Thyroid gland (tissue), 4 donors: ENCODE measurements around the gene DNAJC10.

ENCODE experiments used
- POLR2A ChIP-seq, 2 donors: fragments of 450-650 bp; IDR thresholded peaks; one replicate each; pipeline ENCODE4 v1.6.1; 2017; ENCODE audit warnings: antibody characterized with exemption in 2 of 2, mild to moderate bottlenecking in 2 of 2, moderate library complexity in 1 of 2
- TF ChIP-seq, protein P1 (sequence below), 6 experiments: fragments of 200-600 bp in 3 of 6; fragments of 450-650 bp in 3 of 6; sonication (generic) in 3 of 6; IDR thresholded peaks; one replicate each; pipeline ENCODE4 v1.5.1; 2016 to 2019; ENCODE audit warnings: antibody characterized with exemption in 6 of 6, mild to moderate bottlenecking in 2 of 6, inconsistent platforms in 1 of 6, moderate library complexity in 1 of 6

DNA sequence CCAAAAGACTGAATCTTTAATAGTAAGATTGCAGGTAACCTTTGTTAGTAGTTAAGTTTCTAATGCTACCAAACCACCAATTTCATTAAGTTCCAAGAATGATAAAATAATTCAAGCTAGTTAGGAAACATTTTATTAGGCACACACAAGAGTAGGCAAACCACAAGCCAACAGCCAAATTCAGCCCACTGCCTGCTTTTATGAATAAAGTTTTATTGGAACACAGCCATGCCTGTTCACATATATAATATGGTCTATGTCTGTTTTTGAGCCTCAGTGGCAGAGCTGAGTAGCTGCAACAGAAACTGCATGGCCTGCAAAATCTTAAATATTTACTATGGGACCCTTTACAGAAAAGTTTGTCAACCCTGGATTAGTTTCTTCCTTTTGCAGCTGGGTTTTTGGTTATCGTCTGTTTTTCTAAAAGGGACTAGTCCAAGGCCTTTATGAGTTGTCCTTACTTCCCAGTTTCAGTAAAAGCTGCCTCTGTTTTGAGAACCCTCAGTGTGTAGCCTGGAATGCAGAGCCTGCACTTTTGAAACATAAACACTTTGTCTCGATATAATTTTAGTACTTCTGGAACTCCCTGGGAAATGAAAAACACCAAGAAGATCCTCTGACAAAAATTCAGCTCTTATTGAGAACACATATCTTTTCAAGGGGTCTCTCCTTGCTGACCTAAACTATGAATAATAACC, 111.3 kb downstream of the DNAJC10 start:
- TF ChIP-seq, protein P1, sequence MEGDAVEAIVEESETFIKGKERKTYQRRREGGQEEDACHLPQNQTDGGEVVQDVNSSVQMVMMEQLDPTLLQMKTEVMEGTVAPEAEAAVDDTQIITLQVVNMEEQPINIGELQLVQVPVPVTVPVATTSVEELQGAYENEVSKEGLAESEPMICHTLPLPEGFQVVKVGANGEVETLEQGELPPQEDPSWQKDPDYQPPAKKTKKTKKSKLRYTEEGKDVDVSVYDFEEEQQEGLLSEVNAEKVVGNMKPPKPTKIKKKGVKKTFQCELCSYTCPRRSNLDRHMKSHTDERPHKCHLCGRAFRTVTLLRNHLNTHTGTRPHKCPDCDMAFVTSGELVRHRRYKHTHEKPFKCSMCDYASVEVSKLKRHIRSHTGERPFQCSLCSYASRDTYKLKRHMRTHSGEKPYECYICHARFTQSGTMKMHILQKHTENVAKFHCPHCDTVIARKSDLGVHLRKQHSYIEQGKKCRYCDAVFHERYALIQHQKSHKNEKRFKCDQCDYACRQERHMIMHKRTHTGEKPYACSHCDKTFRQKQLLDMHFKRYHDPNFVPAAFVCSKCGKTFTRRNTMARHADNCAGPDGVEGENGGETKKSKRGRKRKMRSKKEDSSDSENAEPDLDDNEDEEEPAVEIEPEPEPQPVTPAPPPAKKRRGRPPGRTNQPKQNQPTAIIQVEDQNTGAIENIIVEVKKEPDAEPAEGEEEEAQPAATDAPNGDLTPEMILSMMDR (IDR thresholded peaks at IDR 0.05), result no peak
- TF ChIP-seq POLR2A (IDR thresholded peaks at IDR 0.05), result no peak
